ENCODE measurements around the gene ARNT2.

DNA sequence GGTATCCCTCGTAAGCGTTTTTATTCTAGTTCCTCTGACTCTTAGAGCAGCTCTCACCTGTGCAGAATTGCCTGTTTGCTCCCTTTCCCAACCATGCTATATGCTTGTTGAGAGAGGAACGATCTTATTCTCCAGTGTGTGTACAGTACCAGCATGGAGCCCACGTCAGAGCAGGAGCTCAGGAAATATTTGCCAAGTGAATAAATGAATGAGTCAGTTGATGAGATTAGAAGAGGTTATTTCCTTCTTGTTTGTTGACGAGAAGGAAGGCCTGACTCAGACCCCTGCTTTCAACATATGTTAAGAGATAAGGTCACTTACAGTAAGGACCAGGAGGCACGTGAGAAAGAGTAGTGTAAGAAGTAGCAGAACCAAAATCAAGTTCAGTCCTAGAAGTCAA, 184.6 kb downstream of the ARNT2 start:
- TF ChIP-seq, protein P1, sequence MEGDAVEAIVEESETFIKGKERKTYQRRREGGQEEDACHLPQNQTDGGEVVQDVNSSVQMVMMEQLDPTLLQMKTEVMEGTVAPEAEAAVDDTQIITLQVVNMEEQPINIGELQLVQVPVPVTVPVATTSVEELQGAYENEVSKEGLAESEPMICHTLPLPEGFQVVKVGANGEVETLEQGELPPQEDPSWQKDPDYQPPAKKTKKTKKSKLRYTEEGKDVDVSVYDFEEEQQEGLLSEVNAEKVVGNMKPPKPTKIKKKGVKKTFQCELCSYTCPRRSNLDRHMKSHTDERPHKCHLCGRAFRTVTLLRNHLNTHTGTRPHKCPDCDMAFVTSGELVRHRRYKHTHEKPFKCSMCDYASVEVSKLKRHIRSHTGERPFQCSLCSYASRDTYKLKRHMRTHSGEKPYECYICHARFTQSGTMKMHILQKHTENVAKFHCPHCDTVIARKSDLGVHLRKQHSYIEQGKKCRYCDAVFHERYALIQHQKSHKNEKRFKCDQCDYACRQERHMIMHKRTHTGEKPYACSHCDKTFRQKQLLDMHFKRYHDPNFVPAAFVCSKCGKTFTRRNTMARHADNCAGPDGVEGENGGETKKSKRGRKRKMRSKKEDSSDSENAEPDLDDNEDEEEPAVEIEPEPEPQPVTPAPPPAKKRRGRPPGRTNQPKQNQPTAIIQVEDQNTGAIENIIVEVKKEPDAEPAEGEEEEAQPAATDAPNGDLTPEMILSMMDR (IDR thresholded peaks at IDR 0.05), result no peak
- TF ChIP-seq POLR2A (IDR thresholded peaks at IDR 0.05) (no peak), POLR2AphosphoS5 (IDR thresholded peaks at IDR 0.05) (peak in 2 of 3 donors; percentile 64 to 72), EP300 (IDR thresholded peaks at IDR 0.05) (no peak)
